ENCODE results near the gene GNA12.

DNA sequence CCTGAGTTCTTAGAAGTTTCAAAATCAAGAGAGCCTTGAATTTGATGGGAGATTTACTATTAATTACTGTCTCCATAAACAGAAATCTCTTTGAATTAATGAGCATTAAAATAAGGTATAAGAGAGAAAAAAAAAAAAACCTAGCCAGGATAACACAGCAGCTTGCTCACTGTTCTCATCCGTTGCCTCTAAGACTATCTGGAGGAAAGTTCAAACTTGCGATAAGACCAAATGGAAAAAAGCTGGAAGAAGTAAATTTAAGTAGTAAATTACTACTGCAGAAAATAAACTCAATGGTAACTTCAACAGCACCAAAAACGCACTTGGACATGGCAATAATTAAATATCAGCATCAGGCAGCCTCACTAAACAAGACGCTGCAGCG is 36.7 kb downstream of the GNA12 start:
- TF ChIP-seq, protein P1, sequence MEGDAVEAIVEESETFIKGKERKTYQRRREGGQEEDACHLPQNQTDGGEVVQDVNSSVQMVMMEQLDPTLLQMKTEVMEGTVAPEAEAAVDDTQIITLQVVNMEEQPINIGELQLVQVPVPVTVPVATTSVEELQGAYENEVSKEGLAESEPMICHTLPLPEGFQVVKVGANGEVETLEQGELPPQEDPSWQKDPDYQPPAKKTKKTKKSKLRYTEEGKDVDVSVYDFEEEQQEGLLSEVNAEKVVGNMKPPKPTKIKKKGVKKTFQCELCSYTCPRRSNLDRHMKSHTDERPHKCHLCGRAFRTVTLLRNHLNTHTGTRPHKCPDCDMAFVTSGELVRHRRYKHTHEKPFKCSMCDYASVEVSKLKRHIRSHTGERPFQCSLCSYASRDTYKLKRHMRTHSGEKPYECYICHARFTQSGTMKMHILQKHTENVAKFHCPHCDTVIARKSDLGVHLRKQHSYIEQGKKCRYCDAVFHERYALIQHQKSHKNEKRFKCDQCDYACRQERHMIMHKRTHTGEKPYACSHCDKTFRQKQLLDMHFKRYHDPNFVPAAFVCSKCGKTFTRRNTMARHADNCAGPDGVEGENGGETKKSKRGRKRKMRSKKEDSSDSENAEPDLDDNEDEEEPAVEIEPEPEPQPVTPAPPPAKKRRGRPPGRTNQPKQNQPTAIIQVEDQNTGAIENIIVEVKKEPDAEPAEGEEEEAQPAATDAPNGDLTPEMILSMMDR (IDR thresholded peaks at IDR 0.05): no peak
- TF ChIP-seq ZFX (IDR thresholded peaks at IDR 0.05; ENCODE audit: borderline replicate concordance): no peak

Measured in 22Rv1 (cell line).